NCI-H774 (cell line): ENCODE measurements around the gene PLXNA2.

Experiments used
- DNase-seq: peaks from one replicate; lab custom pipeline; 2025; lab: John Stamatoyannopoulos, UW

PLXNA2 gene

GRCh38 chr1:208040821-208041297 lies 203.3 kb downstream of the PLXNA2 start:
- no peak for DNase-seq

- DNase-seq = no peak
Observed at GRCh38 chr1:208039536-208040332, 204.4 kb downstream of the PLXNA2 start.

GRCh38 chr1:208038303-208038702 lies 205.9 kb downstream of the PLXNA2 start:
- DNase-seq = no peak

- DNase-seq = no peak
Observed at GRCh38 chr1:208036918-208037766, 207.0 kb downstream of the PLXNA2 start.

- DNase-seq = no peak
Observed at GRCh38 chr1:208036106-208036808, 207.9 kb downstream of the PLXNA2 start.

GRCh38 chr1:208034135-208034534 lies 210.0 kb downstream of the PLXNA2 start:
- DNase-seq = no peak

GRCh38 chr1:208033236-208033635 lies 210.9 kb downstream of the PLXNA2 start:
- DNase-seq = no peak

GRCh38 chr1:208031932-208032320 lies 212.3 kb downstream of the PLXNA2 start:
- no peak for DNase-seq

- no peak for DNase-seq
Observed at GRCh38 chr1:208031316-208031931, 212.8 kb downstream of the PLXNA2 start.

GRCh38 chr1:208030288-208031091 lies 213.7 kb downstream of the PLXNA2 start:
- no peak for DNase-seq

GRCh38 chr1:208029381-208030287 lies 214.6 kb downstream of the PLXNA2 start:
- no peak for DNase-seq

GRCh38 chr1:208028526-208028925 lies 215.7 kb downstream of the PLXNA2 start:
- DNase-seq = no peak

- no peak for DNase-seq
Observed at GRCh38 chr1:208027861-208028260, 216.3 kb downstream of the PLXNA2 start.

- DNase-seq = no peak
Observed at GRCh38 chr1:208026880-208027438, 217.2 kb downstream of the PLXNA2 start.

GRCh38 chr1:208025031-208025430 lies 219.2 kb downstream of the PLXNA2 start:
- DNase-seq = no peak

- no peak for DNase-seq
Observed at GRCh38 chr1:208024406-208024805, 219.8 kb downstream of the PLXNA2 start.

- no peak for DNase-seq
Observed at GRCh38 chr1:208019257-208019656, 224.9 kb downstream of the PLXNA2 start.

- DNase-seq = no peak
Observed at GRCh38 chr1:208015255-208015654, 228.9 kb downstream of the PLXNA2 start.

GRCh38 chr1:208013210-208013609 lies 231.0 kb downstream of the PLXNA2 start:
- DNase-seq = no peak

GRCh38 chr1:208012721-208013120 lies 231.5 kb downstream of the PLXNA2 start:
- no peak for DNase-seq
